ENCODE measurements around the gene CEP20.

Gene CEP20

GRCh38 chr16:15897121-15897780 is 8.8 kb upstream of the CEP20 start:
- no peak for DNase-seq

GRCh38 chr16:15894571-15895374 is 6.4 kb upstream of the CEP20 start:
- DNase-seq, result no peak

GRCh38 chr16:15891508-15891907 is 3.1 kb upstream of the CEP20 start:
- DNase-seq, result no peak

DNA sequence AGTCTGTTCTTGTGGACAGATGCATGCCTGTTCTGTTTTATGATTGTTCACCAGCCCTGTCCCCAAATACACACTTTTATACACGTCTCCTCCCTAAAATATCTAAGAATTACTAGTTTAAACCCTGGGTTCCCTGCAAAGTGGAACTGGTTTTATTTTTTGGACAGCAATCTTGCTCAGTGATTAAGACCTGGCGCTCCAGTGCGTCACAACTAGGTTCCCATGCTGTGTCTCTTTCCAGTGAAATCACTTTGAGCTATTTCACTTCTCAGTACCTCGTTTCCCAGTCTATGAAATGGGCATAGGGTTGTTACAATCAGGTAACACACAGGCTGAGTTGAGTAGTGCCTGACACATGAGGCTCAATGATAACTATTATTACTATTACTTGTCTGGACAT is 1.1 kb downstream of the CEP20 start:
- DNase-seq, result no peak

GRCh38 chr16:15886078-15886477 is 2.3 kb downstream of the CEP20 start:
- no peak for DNase-seq

GRCh38 chr16:15885560-15886001 is 2.8 kb downstream of the CEP20 start:
- DNase-seq, result no peak

DNA sequence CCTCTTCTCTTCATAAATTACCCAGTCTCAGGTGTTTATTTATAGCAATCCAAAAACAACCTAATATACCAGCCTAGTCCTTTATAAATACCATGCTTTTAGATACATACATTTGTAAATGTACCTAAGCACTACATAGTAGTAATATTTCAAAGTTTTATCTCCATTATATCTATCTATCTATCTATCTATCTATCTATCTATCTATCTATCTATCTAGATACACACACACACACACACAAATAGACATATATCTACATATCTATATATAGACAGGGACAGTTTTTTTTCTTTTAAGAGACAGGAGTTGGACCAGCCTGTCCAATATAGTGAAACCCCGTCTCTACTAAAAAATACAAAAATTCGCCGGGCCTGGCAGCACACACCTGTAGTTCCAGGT is 5.8 kb downstream of the CEP20 start:
- no peak for DNase-seq

GRCh38 chr16:15881794-15882379 is 6.5 kb downstream of the CEP20 start:
- DNase-seq, result no peak

DNA sequence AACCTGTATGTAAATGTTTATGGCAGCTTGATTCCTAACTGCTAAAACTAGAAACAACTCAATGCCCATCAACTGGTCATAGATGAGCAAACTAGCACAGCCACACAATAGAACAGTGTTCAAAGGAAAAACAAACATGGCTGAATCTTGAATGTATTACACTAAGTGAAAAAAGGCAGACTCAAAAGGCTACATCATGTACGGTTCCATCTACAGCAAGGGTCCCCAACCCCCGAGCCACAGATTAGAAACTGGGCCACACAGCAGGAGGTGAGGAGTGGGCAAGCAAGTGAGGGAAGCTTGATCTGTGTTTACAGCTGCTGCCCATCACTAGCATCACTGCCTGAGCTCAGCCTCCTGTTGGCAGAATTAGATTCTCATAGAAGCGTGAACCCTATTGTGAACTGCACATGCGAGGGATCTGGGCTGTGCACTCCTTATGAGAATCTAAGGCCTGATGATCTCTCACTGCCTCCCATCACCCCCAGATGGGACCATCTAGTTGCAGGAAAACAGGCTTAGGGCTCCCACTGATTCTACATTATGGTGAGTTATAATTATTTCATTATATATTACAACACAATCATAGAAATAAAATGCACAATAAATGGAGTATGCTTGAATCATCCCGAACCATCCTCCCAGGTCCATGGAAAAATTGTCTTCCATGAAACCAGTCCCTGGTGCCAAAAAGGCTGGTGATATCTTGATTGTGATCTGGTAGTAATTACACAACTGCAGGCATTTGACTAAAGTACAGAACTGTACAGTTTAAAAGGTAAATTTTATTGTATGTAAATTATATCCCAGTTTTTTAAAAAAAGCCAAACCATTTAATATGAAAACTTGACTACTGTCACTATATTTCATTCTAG is 7.7 kb downstream of the CEP20 start:
- DNase-seq, result no peak

- no peak for DNase-seq
These were observed 9.1 kb downstream of the CEP20 start for GRCh38 chr16:15879255-15879811.

DNA sequence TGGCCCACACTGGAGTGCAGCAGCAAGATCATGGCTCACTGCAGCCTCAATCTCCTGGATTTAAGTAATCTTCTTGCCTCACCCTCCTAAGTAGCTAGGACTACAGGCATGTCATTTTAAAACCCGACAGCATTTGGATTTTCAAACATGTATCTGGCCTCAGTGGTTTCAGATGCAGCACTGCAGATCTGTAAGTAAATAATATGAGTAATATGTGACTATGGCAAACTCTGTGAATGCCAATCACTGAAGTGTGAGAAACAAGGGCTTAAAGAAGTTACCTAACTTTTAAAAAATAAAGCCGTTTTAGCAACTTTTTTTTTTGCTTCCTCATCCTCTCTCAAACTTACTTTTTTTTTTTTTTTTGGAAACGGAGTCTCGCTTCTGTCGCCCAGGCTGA is 11.9 kb downstream of the CEP20 start:
- DNase-seq, result no peak

DNA sequence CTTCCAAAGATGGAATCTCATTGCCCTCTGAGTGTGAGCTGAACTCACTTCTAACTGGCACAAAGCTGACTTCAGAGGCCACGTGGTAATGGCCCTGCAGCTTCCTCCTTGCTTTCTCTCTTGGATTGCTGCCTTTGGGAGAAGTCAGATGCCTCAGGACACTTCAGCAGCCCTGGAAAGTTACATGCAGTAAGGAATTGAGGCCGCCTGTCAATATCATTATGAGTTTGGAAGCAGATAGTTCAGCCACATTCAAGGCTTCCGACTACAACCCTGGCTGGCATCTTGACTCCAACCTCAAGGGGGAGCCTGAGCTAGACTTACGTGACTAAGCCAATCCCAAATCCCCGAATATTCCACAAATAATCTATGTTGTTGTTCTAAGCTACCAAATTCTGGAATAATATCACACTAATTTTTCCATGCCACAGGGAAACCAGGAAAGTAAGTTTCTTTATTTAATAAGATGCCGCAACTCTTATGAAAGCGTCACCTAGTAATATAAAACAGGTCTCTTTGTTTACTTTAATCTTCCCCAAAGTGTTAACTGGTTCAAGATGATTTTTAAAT is 13.6 kb downstream of the CEP20 start:
- DNase-seq, result no peak

DNA sequence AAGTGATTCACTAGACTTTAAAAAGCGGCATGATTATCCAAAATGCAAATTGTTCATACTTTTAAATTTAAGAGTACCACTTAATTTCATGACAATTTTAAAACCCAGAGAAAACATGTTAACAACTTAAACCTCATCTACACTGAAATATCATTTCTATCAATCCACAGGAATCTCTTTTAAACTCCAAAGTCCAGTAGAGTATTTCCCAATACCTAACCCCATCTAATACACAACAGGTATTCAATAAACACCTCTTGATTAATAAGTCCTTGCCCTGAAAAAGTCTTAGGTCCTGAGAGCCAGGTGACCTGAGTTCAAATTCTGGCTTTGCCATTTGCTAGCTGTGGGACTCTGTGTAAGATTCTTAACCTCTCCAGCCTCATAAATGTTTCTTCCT is 14.7 kb downstream of the CEP20 start:
- no peak for DNase-seq

DNA sequence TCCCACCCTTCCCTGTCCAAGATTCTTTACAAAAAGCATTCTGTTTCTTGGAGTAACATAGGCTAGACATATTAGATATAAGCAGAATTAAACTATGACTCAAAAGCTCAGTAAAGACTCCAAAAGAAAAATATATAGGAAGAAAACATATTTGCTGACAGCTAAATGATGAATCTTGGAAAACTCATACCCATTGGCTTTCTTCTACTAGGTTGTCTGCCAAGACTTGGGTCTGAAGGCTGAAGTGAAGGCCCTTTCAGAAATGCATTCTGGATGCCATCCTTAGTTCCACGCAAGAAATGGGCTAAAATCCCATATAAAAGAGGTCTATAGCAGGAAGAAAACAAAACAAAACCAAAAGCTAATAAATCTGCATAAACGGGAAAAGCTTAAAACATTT is 15.1 kb downstream of the CEP20 start:
- no peak for DNase-seq

DNA sequence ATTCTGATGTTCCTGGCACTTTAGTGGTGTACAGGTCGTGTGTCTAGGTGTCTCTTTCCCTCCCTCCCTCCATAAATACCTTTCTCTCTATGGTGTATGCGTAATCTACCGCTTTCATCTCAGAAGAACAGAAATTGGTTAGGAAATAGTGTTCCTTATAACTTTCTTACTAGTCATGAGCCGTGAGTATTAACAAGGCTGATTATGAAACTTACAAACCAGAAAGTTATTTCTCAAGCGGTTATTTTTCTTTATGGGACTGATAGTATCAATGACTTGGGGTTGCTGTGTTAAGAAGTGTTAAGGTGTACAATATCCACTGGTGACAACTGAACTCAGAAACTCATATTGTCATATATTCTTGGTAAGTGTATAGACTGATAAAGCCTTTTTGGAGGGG is 18.4 kb downstream of the CEP20 start:
- no peak for DNase-seq

- DNase-seq, result no peak
These were observed 22.0 kb downstream of the CEP20 start for GRCh38 chr16:15866451-15866850.

- DNase-seq, result no peak
These were observed 22.7 kb downstream of the CEP20 start for GRCh38 chr16:15865742-15866141.

DNA sequence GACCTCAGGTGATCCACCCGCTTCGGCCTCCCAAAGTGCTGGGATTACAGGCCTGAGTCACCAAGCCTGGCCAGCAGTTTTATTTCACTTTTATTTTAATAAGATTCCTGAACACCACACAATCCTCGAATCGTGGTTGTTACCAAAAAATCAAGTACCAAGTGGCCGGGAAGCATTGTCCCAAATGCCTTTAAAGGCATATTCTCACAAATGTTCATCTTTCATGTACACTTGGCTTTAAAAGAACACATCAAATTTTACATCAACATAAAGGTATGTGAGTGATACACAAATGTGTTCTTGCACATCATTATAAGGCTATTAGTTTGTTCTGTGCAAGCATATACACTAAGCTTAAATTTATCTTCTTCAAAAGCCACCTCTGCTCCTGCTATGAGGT is 23.5 kb downstream of the CEP20 start:
- DNase-seq, result no peak

GRCh38 chr16:15861996-15862395 is 26.4 kb downstream of the CEP20 start:
- DNase-seq, result no peak

GRCh38 chr16:15858921-15859668 is 29.3 kb downstream of the CEP20 start:
- no peak for DNase-seq

GRCh38 chr16:15857724-15858560 is 30.5 kb downstream of the CEP20 start:
- no peak for DNase-seq

All from DMS79 treated with DMSO at 0.1 percent for 48 hours (cell line).